Thyroid gland (tissue), 4 donors: ENCODE results near the gene UPF3A. TPM values are rescaled to one million over a fixed set of nuclear protein-coding genes. Genes with fewer than 3 reads are reported as not detected.

Experiments
- DNase-seq, 2 donors: peaks; one replicate each; pipeline ENCODE4 v3.0.0-alpha.2; 2019
- H3K27ac ChIP-seq, 3 donors: fragments of 200-600 bp; sonication (generic); 1 replicate in 2 of 3; 2 replicates in 1 of 3; pipeline ENCODE4 v1.5.1; 2016 to 2019; ENCODE audit warnings: mild to moderate bottlenecking in 1 of 3, moderate library complexity in 1 of 3
- H3K27me3 ChIP-seq: fragments of 200-600 bp; sonication (generic); one replicate; pipeline ENCODE4 v1.5.1; 2019
- H3K36me3 ChIP-seq, 2 donors: fragments of 200-600 bp; sonication (generic); one replicate each; pipeline ENCODE4 v1.5.1; 2016 to 2019
- H3K4me1 ChIP-seq, 2 donors: fragments of 200-600 bp; sonication (generic); one replicate each; pipeline ENCODE4 v1.5.1; 2017 to 2019
- H3K4me3 ChIP-seq, 3 donors: fragments of 200-600 bp; sonication (generic); replicated peaks in 1 of 3; 1 replicate in 2 of 3; 2 replicates in 1 of 3; pipeline ENCODE4 v1.5.1; 2016; ENCODE audit warnings: mild to moderate bottlenecking in 1 of 3
- H3K9me3 ChIP-seq: fragments of 200-600 bp; sonication (generic); one replicate; pipeline ENCODE4 v1.5.1; 2017
- POLR2A ChIP-seq, 2 donors: fragments of 450-650 bp; IDR thresholded peaks; one replicate each; pipeline ENCODE4 v1.6.1; 2017; ENCODE audit warnings: antibody characterized with exemption in 2 of 2, mild to moderate bottlenecking in 2 of 2, moderate library complexity in 1 of 2
- WGBS, 2 donors: methylation state at CpG; one replicate each; pipeline ENCODE4 v1.1.5; 2017; 5-methylcytosine and 5-hydroxymethylcytosine counted together
- intact Hi-C: fragments of 100-400 bp; cut with DNase I; formaldehyde crosslinking; loops from one replicate; pipeline ENCODE4 v1.15.1; 2023
- total RNA-seq, 4 donors: library from RNA; depleted of rRNA; stranded (reverse); fragments of >200 nt; gene quantifications; one replicate each; pipeline ENCODE4 v1.2.3, GENCODE V29; 2016
- TF ChIP-seq, protein P1 (sequence below), 6 experiments: fragments of 200-600 bp in 3 of 6; fragments of 450-650 bp in 3 of 6; sonication (generic) in 3 of 6; IDR thresholded peaks; one replicate each; pipeline ENCODE4 v1.5.1; 2016 to 2019; ENCODE audit warnings: antibody characterized with exemption in 6 of 6, mild to moderate bottlenecking in 2 of 6, inconsistent platforms in 1 of 6, moderate library complexity in 1 of 6

The UPF3A gene
- total RNA-seq, 4 donors from 2014 or later: 58.8 to 81.9 (median 70.1) TPM

- H3K27ac ChIP-seq: peak overlapping the region in 1 of 3 donors; percentile 73
- H3K27me3 ChIP-seq: no peaks in the 10 kb centered on the region
- peaks cover 32 to 33% of the 10 kb centered on the region in 2 donors for H3K36me3 ChIP-seq
- WGBS, 2 donors: 18 to 22% methylated on average over 10 of the region's 10 CpGs
- no peaks in the 10 kb centered on the region for H3K9me3 ChIP-seq
- TF ChIP-seq, protein P1, sequence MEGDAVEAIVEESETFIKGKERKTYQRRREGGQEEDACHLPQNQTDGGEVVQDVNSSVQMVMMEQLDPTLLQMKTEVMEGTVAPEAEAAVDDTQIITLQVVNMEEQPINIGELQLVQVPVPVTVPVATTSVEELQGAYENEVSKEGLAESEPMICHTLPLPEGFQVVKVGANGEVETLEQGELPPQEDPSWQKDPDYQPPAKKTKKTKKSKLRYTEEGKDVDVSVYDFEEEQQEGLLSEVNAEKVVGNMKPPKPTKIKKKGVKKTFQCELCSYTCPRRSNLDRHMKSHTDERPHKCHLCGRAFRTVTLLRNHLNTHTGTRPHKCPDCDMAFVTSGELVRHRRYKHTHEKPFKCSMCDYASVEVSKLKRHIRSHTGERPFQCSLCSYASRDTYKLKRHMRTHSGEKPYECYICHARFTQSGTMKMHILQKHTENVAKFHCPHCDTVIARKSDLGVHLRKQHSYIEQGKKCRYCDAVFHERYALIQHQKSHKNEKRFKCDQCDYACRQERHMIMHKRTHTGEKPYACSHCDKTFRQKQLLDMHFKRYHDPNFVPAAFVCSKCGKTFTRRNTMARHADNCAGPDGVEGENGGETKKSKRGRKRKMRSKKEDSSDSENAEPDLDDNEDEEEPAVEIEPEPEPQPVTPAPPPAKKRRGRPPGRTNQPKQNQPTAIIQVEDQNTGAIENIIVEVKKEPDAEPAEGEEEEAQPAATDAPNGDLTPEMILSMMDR (IDR thresholded peaks at IDR 0.05): no peak
- no peak for TF ChIP-seq POLR2A (IDR thresholded peaks at IDR 0.05)
- intact Hi-C loops: no loop called here
- DNase-seq: no peak
- H3K4me1 ChIP-seq: peaks cover 9 to 13% of the 10 kb centered on the region in 2 donors
- H3K4me3 ChIP-seq: peak overlapping the region in 2 of 3 donors; percentile 41 to 81
Measured at GRCh38 chr13:114235697-114236096, 45.7 kb upstream of the UPF3A start.

DNA sequence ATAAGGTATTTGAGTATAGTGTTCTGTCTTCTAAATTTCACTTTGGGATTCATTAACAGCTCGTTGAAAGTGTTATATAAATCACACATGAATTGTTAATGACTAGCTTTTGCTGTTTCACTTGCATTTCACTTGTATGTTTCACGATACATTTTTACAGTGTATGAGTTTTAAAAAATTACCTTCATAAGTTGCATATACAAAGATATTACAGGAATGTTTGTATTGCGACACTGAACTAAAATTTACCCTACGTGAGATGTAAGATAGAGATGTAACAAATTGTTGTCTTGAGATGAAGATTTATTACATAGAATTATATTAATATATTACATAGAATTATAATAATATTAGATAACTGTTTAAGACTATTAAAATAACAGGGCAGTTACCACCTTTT, 45.2 kb upstream of the UPF3A start:
- H3K27me3 ChIP-seq: no peaks in the 10 kb centered on the region
- DNase-seq: no peak
- H3K4me3 ChIP-seq: no peak overlapping the region
- H3K9me3 ChIP-seq: no peaks in the 10 kb centered on the region
- WGBS, 2 donors: 88 to 89% methylated on average over 4 of the region's 4 CpGs
- H3K4me1 ChIP-seq: peaks cover 9 to 13% of the 10 kb centered on the region in 2 donors
- no peak overlapping the region for H3K27ac ChIP-seq
- peaks cover 37 to 38% of the 10 kb centered on the region in 2 donors for H3K36me3 ChIP-seq
- intact Hi-C loops: no loop called here
- TF ChIP-seq POLR2A (IDR thresholded peaks at IDR 0.05): no peak
- TF ChIP-seq, protein P1 (IDR thresholded peaks at IDR 0.05): no peak

DNA sequence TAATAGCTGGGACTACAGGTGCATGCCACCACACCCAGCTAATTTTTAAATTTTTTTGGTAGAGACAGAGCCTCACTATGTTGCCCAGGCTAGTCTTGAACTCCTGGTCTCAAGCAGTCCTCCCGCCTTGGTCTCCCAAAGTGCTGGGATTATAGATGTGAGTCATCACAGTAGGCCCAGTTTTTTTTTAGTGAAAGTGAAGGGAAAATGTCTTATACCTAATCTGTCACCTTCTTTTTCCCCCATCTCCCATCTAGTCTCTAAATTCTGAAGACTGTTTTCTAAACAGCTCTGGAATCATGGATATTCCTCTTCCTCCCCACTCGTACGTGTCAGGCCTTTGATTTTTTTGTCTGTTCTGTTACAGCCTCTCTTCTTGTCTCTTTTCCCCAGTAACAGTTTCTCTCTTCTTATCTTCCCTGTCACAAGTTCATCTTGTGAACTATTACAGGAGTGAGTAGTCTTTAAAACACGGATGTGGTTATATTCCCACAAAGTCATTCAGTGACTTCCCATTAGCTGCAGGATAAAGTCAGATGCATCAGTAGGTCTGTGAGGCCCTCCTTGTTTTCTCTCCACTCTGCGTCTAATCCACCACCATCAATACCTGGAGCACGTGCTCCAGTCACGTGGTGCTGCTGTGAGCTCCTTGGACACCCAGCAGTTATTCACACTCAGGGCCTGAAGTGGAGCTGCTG, 43.8 kb upstream of the UPF3A start:
- TF ChIP-seq, protein P1 (IDR thresholded peaks at IDR 0.05): no peak
- no peak for TF ChIP-seq POLR2A (IDR thresholded peaks at IDR 0.05)
- Histone ChIP-seq H3K27me3 (no peaks in the 10 kb centered on the region), H3K9me3 (no peaks in the 10 kb centered on the region), H3K36me3 (peaks cover 49 to 50% of the 10 kb centered on the region in 2 donors), H3K4me3 (no peak overlapping the region), H3K27ac (no peak overlapping the region), H3K4me1 (peaks cover 9 to 13% of the 10 kb centered on the region in 2 donors)
- DNase-seq: no peak
- 76 to 85% methylated on average over 7 of the region's 7 CpGs for WGBS, 2 donors
- intact Hi-C loops: no loop called here

DNA sequence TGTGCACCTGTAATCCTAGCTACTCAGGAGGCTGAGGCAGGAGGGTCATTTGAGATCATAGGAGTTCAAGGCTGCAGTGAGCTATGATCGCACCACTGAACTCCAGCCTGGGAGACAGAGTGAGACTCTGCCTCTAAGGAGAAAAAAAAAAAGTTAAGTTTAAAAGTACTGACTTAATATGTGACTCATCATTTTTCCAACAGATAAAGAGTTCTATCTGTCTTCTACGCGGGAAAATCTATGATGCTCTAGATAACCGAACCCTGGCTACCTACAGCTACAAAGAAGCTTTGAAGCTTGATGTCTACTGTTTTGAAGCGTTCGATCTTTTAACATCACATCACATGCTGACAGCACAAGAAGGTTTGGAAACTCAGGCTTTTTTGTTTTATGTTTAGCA, 39.5 kb upstream of the UPF3A start:
- Histone ChIP-seq H3K4me1 (no peaks in the 10 kb centered on the region), H3K4me3 (no peak overlapping the region), H3K27ac (no peak overlapping the region), H3K27me3 (no peaks in the 10 kb centered on the region), H3K9me3 (no peaks in the 10 kb centered on the region), H3K36me3 (peaks cover 85 to 89% of the 10 kb centered on the region in 2 donors)
- TF ChIP-seq, protein P1 (IDR thresholded peaks at IDR 0.05): no peak
- TF ChIP-seq POLR2A (IDR thresholded peaks at IDR 0.05): no peak
- DNase-seq: no peak
- WGBS, 2 donors: 95 to 97% methylated on average over 6 of the region's 6 CpGs
- intact Hi-C loops: no loop called here

- Histone ChIP-seq H3K4me3 (no peak overlapping the region), H3K27me3 (no peaks in the 10 kb centered on the region), H3K4me1 (no peaks in the 10 kb centered on the region), H3K27ac (no peak overlapping the region), H3K9me3 (no peaks in the 10 kb centered on the region), H3K36me3 (peaks cover 75 to 79% of the 10 kb centered on the region in 2 donors)
- no peak for DNase-seq
- TF ChIP-seq, protein P1 (IDR thresholded peaks at IDR 0.05): no peak
- no peak for TF ChIP-seq POLR2A (IDR thresholded peaks at IDR 0.05)
- intact Hi-C loops: no loop called here
- 95 to 99% methylated on average over 3 of the region's 3 CpGs for WGBS, 2 donors
Measured at GRCh38 chr13:114243971-114244370, 37.4 kb upstream of the UPF3A start.
